Muscle of leg (tissue), 11 donors: Measurements from ENCODE around the gene RBPJ. TPM values are rescaled to one million over a fixed set of nuclear protein-coding genes. Genes with fewer than 3 reads are reported as not detected.
"Not testable (repeated sequence)": the region's sequence is repeated elsewhere in the genome, so short reads cannot be mapped to it uniquely, and the experiment has no call there.

ENCODE experiments used
- DNase-seq: peaks from one replicate; pipeline ENCODE4 v3.0.0; 2013
- H3K27ac ChIP-seq: one replicate; pipeline ENCODE4 v1.5.1; 2013; ENCODE audit warnings: mild to moderate bottlenecking, low read length, control low read depth
- H3K27me3 ChIP-seq: one replicate; pipeline ENCODE4 v1.6.1; 2013; ENCODE audit warnings: low read length; ENCODE audit not compliant: control insufficient read depth, insufficient read depth
- H3K36me3 ChIP-seq: one replicate; pipeline ENCODE4 v1.6.1; 2013; ENCODE audit warnings: low read length; ENCODE audit not compliant: control insufficient read depth, insufficient read depth
- H3K4me1 ChIP-seq: one replicate; pipeline ENCODE4 v1.6.1; 2013; ENCODE audit warnings: low read length; ENCODE audit not compliant: control insufficient read depth, insufficient read depth
- H3K4me3 ChIP-seq: one replicate; pipeline ENCODE4 v1.5.1; 2013; ENCODE audit warnings: low read length, control low read depth
- H3K9me3 ChIP-seq: replicated peaks from 2 replicates; pipeline ENCODE4 v1.6.1; 2013; ENCODE audit warnings: low read depth, low read length; ENCODE audit not compliant: control insufficient read depth
- WGBS: methylation state at CpG from one replicate; pipeline ENCODE4 v1.1.5; 2013; ENCODE audit warnings: missing lambda C conversion rate; ENCODE audit not compliant: insufficient coverage; 5-methylcytosine and 5-hydroxymethylcytosine counted together
- polyA plus RNA-seq, 8 donors: library from polyadenylated mRNA; unstranded; fragments of 120-200 nt; gene quantifications; one replicate each; pipeline versions ENCODE4 v1.2.1 to v1.2.3, GENCODE V29; 2013; ENCODE audit warnings: inconsistent platforms in 1 of 8, low replicate concordance in 1 of 8; ENCODE audit not compliant: insufficient read length in 8 of 8, insufficient read depth in 1 of 8
- total RNA-seq: library from RNA; stranded (reverse); fragments of 120-200 nt; gene quantifications from one replicate; pipeline ENCODE4 v1.2.4, GENCODE V29; 2013

RBPJ gene
- total and polyA plus RNA-seq, 9 donors, result 58.8 to 85.9 (median 69.6) TPM

DNA sequence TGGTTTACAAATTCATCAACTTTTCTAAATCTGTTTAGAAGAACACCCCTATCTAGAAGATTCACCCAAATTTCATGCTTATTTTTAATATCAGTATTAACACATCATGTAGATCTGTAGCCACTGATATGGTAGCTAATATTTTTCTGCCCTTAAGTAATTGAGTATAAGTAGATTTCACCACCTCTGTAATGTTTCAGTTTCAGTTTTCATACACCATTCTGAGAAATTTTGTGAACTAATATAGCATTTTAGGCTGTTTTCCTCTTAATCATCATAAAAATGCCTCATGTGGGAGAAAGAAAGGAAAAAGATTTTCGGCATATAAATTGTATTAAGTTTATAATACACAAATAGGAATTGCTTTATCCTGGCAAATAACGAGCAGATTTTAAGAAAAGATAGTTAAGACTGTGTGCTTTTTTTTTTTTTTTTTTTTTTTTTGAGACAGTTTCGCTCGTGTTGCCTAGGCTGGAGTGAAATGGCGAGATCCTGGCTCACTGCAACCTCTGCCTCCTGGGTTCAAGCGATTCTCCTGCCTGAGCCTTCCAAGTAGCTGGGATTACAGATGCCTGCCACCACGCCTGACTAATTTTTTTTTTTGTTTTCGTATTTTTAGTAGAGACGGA is 21.4 kb upstream of the RBPJ start:
- 94% methylated on average over 7 of the region's 9 CpGs for WGBS
- H3K27me3 ChIP-seq, result no peaks in the 10 kb centered on the region
- H3K36me3 ChIP-seq, result no peaks in the 10 kb centered on the region
- no peak for DNase-seq
- no peaks in the 10 kb centered on the region for H3K9me3 ChIP-seq
- no peak overlapping the region for H3K27ac ChIP-seq
- no peak overlapping the region for H3K4me3 ChIP-seq
- H3K4me1 ChIP-seq, result peaks cover 2% of the 10 kb centered on the region

DNA sequence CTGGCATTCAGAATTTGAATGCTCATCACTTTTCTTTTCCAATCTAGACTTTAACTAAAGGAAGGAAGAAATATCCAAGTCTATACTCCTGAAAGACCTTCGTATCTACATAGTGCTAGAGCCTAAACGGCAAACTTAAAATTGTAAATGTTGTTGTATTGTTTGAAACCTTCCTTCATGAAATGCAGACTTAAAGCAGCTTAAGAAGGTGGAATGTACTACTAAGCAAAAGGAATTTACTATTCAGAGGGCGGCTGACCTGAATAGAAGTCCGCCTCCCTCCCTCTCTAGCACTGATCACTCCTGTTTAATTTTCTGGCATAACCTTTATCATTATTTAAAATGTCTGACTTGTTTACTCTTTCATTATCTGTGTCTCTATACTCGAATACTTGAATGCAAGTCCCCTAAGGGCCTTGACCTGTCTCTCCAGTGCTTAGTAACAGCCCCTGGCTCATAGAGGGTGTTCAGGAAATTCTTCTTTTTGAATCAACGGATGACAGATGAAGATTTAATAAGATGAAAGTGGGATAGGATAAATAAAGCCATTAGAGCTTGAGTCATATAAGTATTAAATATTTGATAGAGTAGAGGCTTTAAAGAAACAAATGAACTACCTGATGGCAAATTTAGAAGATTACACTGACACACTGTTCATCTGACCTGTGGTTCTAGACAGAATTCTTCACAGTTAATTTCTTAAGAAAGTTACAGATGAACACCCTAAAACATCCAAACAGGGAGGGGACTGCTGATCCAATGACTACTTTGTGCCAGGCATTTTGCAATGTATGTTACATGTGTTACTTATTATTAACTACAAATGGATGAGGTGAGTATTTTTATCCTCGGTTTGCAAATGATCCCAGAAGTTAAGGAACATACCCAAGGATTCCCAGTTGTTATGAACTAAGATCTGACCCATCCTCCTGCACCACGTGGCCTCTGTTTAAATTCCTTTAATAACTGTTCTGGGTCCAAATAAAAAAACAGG is 20.2 kb upstream of the RBPJ start:
- H3K9me3 ChIP-seq, result no peaks in the 10 kb centered on the region
- no CpG with 5 or more reads among the region's 8 CpGs for WGBS
- no peaks in the 10 kb centered on the region for H3K36me3 ChIP-seq
- peak; percentile 50 for DNase-seq
- H3K4me1 ChIP-seq, result peaks cover 2% of the 10 kb centered on the region
- H3K27me3 ChIP-seq, result no peaks in the 10 kb centered on the region
- no peak overlapping the region for H3K4me3 ChIP-seq
- H3K27ac ChIP-seq, result no peak overlapping the region

DNA sequence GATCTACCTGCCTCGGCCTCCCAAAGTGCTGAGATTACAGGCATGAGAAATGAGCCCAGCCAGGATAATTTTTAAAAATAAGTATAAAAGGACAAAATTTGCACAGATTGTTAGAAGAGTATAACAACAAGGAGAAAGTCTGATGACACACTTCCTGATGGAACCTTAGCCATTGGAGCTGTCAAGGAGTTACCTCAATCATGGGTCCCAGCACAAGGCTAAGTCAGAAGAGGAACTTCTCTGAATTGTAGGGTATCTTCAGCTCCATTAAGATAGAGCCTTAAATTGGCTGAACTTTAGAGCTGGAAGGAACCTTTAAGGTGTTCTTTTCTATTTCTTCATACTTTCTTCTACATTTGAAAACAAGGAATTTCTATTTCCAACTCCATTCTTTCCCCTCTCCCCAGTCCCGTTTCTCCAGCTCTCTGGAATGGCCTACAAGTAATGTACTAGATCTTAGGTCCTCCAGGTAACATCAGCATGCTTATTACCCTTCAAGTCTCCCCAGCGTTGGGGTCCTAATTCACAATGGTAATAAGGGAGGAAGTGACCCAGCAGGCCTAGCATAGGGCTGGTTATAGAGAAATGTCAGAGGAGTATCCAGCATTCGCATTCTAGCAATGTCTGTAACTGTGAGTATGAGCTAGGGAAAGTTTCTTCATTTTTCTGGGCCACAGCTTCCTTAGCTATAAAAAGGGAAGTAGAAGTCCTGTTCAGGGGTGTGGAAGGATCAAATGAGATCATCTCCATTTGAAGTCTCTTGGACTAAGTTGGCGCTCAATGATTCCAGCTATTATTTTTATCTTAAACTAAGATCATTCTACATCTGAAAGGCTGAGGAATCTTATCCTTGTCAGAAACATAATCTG is 18.5 kb upstream of the RBPJ start:
- Histone ChIP-seq H3K27ac (peak overlapping the region; percentile 10), H3K4me3 (no peak overlapping the region), H3K4me1 (peaks cover 2% of the 10 kb centered on the region), H3K9me3 (no peaks in the 10 kb centered on the region), H3K36me3 (no peaks in the 10 kb centered on the region), H3K27me3 (no peaks in the 10 kb centered on the region)
- 55% methylated on average over 1 of the region's 5 CpGs for WGBS
- DNase-seq, result peak; percentile 64

DNA sequence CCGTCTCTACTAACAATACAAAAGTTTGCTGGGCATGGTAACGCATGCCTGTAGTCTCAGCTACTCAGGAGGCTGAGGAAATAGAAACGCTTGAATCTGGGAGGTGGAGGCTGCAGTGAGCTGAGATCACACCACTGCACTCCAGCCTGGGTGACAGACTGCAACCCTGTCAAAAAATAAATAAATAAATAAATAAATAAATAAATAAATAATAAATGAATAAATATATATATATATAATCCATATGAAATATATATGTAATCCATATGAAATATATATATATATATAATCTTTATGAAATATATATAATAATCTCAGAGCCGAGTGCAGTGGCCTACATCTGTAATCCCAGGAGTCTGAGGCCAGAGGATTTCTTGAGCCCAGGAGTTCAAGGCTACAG is 17.8 kb upstream of the RBPJ start:
- DNase-seq, result no peak
- Histone ChIP-seq H3K9me3 (no peaks in the 10 kb centered on the region), H3K27ac (no peak overlapping the region), H3K4me3 (no peak overlapping the region), H3K36me3 (no peaks in the 10 kb centered on the region), H3K4me1 (peaks cover 2% of the 10 kb centered on the region), H3K27me3 (no peaks in the 10 kb centered on the region)
- no CpG with 5 or more reads among the region's 4 CpGs for WGBS

DNA sequence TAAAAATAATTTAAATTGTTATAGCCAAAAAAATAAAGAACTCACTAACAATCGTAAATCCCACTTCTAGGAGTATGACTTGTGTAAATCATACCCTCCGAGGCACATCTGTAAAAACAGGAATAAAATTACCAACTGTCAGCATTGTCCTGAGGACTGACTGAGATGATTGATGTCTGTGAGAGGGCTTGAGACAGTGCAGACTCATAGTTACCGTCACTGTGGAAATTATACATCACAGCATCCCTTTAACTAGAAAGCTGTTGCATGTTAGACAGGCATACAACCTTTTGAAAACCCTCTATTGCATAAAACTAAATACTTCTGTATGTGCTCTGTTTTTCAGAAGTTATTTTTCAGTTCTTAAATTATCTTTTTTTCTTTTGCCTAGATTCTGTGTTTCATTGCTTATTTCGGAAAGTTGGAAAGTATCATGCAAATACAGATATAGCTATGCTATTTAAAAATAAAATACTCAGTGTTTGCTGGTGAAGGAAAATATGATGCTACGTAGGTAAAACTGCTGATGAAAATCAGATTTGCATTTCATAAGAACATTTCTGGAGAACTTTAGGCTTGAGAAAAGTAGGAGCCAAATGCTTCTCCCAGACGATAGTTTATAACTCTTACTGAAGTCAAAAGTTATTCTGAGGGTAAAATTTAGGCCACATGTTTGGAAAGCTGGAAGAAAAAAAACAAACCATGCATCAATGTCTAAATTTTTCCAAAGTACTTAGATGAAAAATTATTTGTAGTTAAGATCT is 13.6 kb upstream of the RBPJ start:
- H3K9me3 ChIP-seq, result no peaks in the 10 kb centered on the region
- H3K27ac ChIP-seq, result peak overlapping the region; percentile 39
- WGBS, result no CpG with 5 or more reads among the region's 6 CpGs
- no peaks in the 10 kb centered on the region for H3K27me3 ChIP-seq
- H3K4me3 ChIP-seq, result no peak overlapping the region
- peak; percentile 91 for DNase-seq
- H3K4me1 ChIP-seq, result no peaks in the 10 kb centered on the region
- H3K36me3 ChIP-seq, result no peaks in the 10 kb centered on the region

DNA sequence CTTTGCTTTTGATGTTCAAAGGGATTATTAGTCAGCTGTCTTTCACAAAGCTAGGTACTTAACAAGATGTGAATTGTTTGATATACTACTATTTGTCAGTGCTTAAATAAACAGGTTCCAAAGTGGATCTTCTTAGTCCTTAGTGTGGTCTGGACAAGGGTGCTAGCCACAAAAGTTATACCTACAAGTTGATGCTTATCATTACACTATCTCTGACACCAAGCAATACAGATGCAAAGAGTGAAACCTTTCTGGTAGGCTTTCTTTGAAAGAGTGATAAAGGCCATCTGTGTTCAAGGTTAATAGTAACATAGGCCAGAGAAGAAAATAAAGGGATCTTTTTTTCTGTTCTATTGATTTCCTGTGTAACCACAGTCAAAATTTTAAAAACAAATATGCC is 12.2 kb upstream of the RBPJ start:
- no peaks in the 10 kb centered on the region for H3K4me1 ChIP-seq
- no peaks in the 10 kb centered on the region for H3K9me3 ChIP-seq
- no peak overlapping the region for H3K27ac ChIP-seq
- no peaks in the 10 kb centered on the region for H3K36me3 ChIP-seq
- no peaks in the 10 kb centered on the region for H3K27me3 ChIP-seq
- DNase-seq, result no peak
- no peak overlapping the region for H3K4me3 ChIP-seq

DNA sequence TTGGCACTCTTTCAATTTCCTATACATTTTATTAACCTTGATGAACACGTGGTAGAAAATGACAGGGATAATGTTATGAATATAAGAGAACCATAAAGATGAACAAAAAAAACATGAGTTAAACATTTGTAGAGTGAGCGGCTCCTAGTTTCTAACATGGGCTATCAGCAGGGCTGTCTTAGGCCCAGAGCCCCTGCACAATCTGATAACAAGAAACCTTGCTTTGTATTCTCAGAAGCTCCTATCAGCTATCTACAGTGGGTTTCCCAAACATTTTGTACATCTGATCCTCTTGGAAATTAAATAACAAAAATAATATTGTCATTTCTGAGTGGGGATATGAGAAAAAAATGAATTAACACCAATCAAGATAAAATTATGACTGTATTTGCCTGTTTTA is 10.6 kb upstream of the RBPJ start:
- H3K4me1 ChIP-seq, result no peaks in the 10 kb centered on the region
- no peaks in the 10 kb centered on the region for H3K36me3 ChIP-seq
- peaks cover 4% of the 10 kb centered on the region for H3K9me3 ChIP-seq
- no peaks in the 10 kb centered on the region for H3K27me3 ChIP-seq
- no peak overlapping the region for H3K27ac ChIP-seq
- WGBS, result no CpG with 5 or more reads among the region's 2 CpGs
- no peak overlapping the region for H3K4me3 ChIP-seq
- DNase-seq, result no peak

DNA sequence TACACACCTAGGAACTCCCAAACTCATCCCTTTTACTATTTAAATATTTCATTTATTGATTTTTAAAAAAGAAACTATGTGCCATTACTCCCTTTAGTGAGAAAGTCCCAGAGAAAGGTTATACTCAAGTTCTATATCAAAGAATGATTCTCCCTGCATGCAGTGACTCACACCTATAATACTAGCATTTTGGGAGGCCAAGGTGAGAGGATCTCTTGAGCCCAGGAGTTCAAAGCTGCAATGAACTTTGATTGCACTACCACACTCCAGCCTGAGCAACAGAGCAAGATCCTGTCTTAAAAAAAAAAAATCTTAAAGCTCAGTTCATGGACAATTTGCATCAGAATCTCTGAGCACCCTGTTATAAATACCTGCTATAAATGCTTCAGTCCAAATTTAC is 9.2 kb upstream of the RBPJ start:
- no peak overlapping the region for H3K27ac ChIP-seq
- DNase-seq, result no peak
- H3K4me1 ChIP-seq, result no peaks in the 10 kb centered on the region
- H3K36me3 ChIP-seq, result no peaks in the 10 kb centered on the region
- no peaks in the 10 kb centered on the region for H3K27me3 ChIP-seq
- peaks cover 7% of the 10 kb centered on the region for H3K9me3 ChIP-seq
- H3K4me3 ChIP-seq, result no peak overlapping the region

DNA sequence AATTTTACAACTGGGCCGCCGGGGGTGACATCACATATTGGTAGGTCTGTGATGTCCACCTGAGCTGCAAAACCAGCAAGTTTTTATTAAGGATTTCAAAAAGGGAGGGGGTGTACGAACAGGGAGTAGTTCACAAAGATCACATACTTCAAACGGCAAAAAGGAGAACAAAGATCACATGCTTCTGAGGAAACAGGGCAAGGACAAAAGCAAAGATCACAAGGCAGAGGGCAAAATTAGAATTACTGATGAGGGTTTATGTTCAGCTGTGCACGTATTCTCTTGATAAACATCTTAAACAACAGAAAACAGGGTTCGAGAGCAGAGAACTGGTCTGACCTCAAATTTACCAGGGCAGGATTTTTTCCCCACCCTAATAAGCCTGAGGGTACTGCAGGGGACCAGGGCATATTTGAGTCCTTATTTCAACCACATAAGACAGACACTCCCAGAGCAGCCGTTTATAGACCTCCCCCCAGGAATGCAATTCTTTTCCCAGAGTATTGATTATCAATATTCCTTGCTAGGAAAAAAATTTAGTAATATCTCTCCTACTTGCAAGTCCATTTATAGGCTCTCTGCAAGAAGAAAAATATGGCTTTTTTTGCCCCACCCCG is 5.4 kb upstream of the RBPJ start:
- H3K4me3 ChIP-seq, H3K4me1 ChIP-seq, H3K9me3 ChIP-seq, H3K27ac ChIP-seq, H3K27me3 ChIP-seq, H3K36me3 ChIP-seq, DNase-seq: not testable (repeated sequence)
- WGBS, result 100% methylated on average over 2 of the region's 8 CpGs
